ENCODE data around the gene SLC23A1.

SLC23A1 gene

GRCh38 chr5:139383275-139383992 is at the start of gene SLC23A1:
TSS of gene SLC23A1 (minus strand) at chr5:139383297. CDS start at chr5:139383253, 44 bp downstream.
- no peak for DNase-seq (ENCODE audit: low read depth)
- H3K4me3 ChIP-seq (ENCODE audit: low read length) = no peak within 1 kb of the TSS
- no peak for TF ChIP-seq CTCF (IDR thresholded peaks at IDR 0.05; ENCODE audit: insufficient read depth, low read depth, low read length, missing control alignments)

DNA sequence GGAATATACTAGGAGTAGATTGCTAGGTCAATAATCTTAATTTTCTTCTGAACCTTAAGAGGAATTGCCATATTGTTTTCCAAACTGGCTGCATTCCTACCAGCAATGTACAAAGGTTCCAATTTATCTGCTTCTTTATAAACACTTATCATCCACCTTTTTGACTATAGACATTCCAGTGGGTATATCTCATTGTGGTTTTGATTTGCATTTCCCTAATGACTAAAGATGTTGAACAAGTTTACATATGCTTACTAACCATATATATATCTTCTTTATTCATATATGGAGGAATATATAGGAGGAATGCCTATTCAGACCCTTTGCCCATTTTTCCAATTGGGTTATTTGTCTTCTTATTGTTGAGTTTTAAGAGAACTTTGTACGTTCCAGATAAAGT is 48.6 kb upstream of the SLC23A1 start:
- peak; percentile 72 for DNase-seq (ENCODE audit: low read depth)
- H3K4me3 ChIP-seq (ENCODE audit: low read length) = no peak overlapping the region
- no peak for TF ChIP-seq CTCF (IDR thresholded peaks at IDR 0.05; ENCODE audit: insufficient read depth, low read depth, low read length, missing control alignments)

- no peak for DNase-seq (ENCODE audit: low read depth)
- no peak overlapping the region for H3K4me3 ChIP-seq (ENCODE audit: low read length)
- TF ChIP-seq CTCF (IDR thresholded peaks at IDR 0.05; ENCODE audit: insufficient read depth, low read depth, low read length, missing control alignments) = no peak
These were observed 46.9 kb upstream of the SLC23A1 start for GRCh38 chr5:139430015-139430414.

DNA sequence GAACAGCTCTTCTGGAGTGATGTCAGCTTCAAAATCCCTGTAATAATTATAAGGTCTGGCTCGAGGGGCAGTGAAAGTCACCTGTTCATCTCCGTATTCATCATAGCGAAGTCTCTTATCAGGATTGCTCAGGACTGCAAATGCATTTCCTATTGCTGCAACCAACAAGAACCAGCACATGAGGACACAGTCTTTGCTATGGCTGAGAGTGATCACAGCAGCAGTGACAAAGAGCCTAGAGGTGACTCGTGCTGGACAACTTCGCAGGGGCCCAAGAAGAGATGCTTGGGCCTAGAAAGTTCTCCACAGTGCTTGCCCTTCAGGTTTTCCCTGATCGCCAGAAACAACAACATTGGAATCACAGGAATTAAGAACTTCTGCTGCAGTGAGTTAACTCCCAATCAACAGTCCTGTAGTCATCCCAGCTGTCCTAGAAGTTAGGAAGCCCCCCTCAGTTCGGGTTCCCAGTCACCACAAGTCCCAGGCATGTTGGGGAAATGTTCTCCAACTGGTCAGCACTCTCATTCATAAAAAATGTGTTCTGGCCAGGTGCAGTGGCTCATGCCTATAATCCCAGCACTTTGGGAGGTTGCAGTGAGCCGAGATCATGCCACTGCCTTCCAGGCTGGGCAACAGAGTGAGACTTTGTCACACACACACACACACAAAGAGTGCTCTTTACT is 43.2 kb upstream of the SLC23A1 start:
- DNase-seq (ENCODE audit: low read depth) = peak; percentile 49
- TF ChIP-seq CTCF (IDR thresholded peaks at IDR 0.05; ENCODE audit: insufficient read depth, low read depth, low read length, missing control alignments) = no peak
- H3K4me3 ChIP-seq (ENCODE audit: low read length) = no peak overlapping the region

DNA sequence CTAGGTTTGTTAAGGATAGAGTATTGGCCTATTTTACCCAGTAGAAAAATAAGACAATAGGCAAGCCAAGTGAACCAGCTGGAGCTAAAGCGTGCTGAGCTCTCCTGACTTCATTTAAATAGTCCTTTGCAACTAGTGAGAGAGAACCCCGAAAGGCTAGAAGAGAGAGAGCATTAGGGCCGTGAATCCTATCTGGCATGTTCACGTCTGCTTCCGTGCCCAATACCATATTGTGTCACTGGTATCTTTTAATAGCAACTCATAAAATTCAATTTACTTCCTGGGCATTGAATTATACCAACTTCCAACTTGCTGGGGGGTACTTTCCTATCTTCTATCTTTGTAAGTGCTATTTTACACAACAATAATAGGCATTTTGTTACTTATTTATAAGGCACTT is 42.4 kb upstream of the SLC23A1 start:
- DNase-seq (ENCODE audit: low read depth) = no peak
- no peak overlapping the region for H3K4me3 ChIP-seq (ENCODE audit: low read length)
- no peak for TF ChIP-seq CTCF (IDR thresholded peaks at IDR 0.05; ENCODE audit: insufficient read depth, low read depth, low read length, missing control alignments)

DNA sequence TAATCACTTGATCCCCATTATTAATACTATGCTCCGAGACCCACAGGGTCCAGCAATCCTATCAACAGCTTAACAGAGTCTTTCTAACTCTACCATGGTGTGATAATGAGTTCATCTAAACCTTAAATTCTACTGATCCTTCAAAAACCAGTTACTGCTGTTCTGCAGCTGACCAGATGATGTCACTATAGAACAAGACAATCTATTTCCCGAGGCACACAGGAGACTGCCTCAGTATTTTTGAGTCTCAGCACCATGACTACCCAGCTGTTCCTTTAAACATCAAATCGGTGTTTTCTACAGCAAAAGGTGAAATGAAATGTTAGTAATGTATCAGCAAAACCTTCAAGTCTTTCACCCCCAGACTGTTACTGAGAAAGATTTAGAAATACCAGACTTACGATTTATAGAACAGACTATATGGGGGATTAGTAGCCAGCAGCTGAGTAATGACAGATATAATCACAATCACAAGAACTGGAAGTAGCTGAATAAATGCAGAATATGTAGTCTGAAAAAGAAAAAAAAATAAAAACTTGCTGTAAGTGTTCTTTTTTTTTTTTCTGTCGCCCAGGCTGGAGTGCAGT is 39.3 kb upstream of the SLC23A1 start:
- no peak overlapping the region for H3K4me3 ChIP-seq (ENCODE audit: low read length)
- peak; percentile 79 for DNase-seq (ENCODE audit: low read depth)
- peak; percentile 89 for TF ChIP-seq CTCF (IDR thresholded peaks at IDR 0.05; ENCODE audit: insufficient read depth, low read depth, low read length, missing control alignments)

All from epithelial cell of esophagus (primary cell).